ENCODE measurements around the gene MAGEA8.
A peak's percentile ranks its signal among the peaks of the same experiment; 100 is the strongest.
"Not testable (repeated sequence)": the region's sequence is repeated elsewhere in the genome, so short reads cannot be mapped to it uniquely, and the experiment has no call there.

Gene MAGEA8

GRCh38 chrX:149881081-149881711, at the start of gene MAGEA8:
Gene MAGEA8, plus strand, starts transcription at chrX:149881183. Its CDS starts 3,090 bp downstream, at chrX:149884273.
- DNase-seq: no peak

DNA sequence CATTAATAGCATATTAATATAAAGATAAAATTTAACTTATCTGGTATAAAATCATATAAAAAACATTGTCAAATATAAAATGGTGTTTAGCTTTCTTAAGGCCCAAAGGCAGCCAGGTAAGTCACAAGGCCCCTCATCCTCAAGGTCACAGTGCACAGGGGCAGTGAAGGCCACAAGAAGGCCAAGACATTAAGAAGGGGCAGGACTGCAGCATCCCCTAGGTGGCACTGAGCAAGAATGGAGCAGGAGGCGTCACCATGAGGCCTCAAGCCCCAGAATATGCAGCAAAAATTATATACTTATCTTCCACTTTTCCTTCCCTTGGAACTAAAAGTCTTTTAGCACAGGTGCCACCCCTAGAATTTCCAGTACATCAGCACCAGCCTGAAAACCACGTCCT, 49.5 kb upstream of the MAGEA8 start:
- DNase-seq: peak; percentile 1

- DNase-seq: not testable (repeated sequence)
Observed at GRCh38 chrX:149836728-149837127, 44.3 kb upstream of the MAGEA8 start.

DNA sequence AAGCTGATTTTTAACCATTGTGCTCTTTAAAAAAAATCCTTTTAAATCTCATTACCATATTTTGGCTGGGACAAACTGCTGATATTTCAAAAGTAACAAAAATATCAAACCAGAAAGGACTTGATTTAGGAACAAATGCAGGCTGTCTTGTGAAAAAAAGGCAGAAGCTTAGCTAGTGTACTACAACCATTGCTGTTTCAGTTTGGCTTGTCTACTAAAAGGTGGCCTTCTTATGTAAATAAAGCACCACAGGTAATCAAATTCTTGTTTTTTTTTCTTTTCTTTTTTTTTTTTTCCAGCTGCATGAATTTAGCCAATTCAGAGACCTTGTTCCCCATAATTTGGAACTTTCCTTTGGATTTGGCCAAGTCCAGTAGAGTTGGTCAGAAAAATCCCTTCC, 43.8 kb upstream of the MAGEA8 start:
- DNase-seq: no peak

DNA sequence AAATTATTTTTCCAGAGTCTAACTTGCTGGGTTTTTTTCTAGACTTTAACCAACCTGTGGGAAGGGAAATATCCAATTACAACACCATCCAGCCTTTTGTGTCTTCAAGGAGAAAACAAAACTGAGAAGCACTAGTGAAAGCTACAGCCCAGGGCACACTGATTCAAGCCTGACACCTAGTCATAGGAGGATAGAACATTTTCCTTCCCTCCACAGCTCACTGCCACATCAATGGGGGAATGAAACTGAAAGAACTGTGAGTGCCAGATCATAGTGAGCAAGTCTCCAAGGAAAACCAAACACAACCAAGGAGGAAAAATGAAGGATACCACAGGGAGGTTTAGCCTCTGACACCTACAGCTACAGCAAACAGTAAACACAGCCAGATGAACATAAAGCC, 43.3 kb upstream of the MAGEA8 start:
- DNase-seq: no peak

GRCh38 chrX:149841929-149842328, 39.1 kb upstream of the MAGEA8 start:
- DNase-seq: no peak

DNA sequence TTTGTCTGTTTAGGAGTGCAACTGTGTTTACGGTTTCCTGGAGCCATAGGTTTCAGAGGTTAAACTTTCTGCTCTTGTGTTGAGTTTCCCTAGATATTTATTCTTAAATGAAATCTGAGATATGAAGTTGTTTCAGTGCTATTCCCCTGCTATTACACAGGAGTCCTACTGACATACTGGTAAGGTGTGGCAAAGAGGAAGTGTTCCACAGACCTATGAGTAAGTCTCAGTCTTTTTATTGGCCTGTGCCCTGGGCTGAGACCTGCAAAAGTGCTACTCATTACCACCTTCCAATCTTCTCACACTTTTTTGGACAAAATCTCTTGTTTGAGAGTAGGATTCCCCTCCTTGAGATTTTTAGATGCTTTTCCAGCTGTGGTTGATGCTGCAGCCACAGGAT, 35.6 kb upstream of the MAGEA8 start:
- no peak for DNase-seq

- no peak for DNase-seq
Observed at GRCh38 chrX:149846789-149847188, 34.2 kb upstream of the MAGEA8 start.

- no peak for DNase-seq
Observed at GRCh38 chrX:149848855-149849254, 32.1 kb upstream of the MAGEA8 start.

DNA sequence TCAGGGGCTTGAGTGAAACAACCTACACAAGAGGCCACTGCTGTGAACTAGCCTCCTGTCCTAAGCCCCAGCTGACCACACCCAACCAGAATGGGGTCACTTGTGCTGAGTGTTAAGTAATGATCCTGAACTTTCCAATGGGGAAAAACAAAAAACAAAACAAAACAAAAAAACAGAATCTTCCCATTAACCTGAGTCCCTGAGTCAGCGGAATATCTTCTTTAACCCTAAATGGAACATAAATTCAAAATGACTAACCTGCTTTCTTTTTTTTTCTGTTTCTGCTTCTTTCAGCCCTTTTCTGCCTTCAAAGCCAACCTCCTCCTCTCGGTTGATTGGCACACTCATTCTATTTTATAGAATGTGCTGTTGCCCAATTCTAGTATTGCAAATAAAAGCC, 31.2 kb upstream of the MAGEA8 start:
- DNase-seq: no peak

GRCh38 chrX:149851864-149852263, 29.1 kb upstream of the MAGEA8 start:
- DNase-seq: no peak

GRCh38 chrX:149853925-149854324, 27.1 kb upstream of the MAGEA8 start:
- no peak for DNase-seq

DNA sequence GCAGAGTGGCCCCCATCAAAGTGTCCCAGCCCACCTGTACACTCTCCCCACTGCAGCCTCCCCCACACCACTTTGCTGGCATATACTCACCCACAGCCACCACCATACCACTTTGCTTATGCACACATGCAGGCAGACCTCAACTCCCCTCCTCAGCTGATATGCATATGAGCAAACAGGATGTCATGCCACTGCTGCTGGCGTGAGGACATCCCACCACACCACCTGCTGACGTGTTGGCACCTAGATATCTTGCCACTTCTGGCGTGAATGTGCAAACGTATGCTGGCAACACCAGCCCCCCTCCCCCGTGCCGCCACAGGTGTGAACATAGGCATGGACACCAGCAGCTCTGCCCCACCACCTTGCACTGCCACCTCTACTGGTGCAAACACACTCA, 22.4 kb upstream of the MAGEA8 start:
- DNase-seq: no peak

- no peak for DNase-seq
Observed at GRCh38 chrX:149860445-149860844, 20.5 kb upstream of the MAGEA8 start.

DNA sequence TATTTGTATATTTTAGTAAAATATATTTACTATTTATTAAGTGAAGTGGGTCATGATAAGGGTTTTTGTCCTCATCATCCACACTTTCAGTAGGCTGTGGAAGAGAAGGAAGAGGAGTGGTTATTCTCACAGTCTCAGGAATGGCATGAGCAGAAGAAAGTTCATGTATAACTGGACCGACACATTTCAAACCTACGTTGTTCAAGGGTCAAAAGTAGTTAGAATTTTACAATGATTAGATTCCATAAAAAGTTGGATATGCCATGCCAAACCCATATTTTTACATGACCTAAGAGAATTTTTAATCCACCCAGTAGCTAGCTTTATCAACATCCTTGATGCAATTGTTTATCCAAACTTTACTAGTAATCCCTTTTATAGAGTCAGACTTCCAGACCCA, 15.6 kb upstream of the MAGEA8 start:
- DNase-seq: no peak

GRCh38 chrX:149867488-149867887, 13.5 kb upstream of the MAGEA8 start:
- no peak for DNase-seq

GRCh38 chrX:149870840-149871239, 10.1 kb upstream of the MAGEA8 start:
- no peak for DNase-seq

GRCh38 chrX:149871433-149871832, 9.6 kb upstream of the MAGEA8 start:
- no peak for DNase-seq

- DNase-seq: peak; percentile 42
Observed at GRCh38 chrX:149871940-149872339, 9.0 kb upstream of the MAGEA8 start.

DNA sequence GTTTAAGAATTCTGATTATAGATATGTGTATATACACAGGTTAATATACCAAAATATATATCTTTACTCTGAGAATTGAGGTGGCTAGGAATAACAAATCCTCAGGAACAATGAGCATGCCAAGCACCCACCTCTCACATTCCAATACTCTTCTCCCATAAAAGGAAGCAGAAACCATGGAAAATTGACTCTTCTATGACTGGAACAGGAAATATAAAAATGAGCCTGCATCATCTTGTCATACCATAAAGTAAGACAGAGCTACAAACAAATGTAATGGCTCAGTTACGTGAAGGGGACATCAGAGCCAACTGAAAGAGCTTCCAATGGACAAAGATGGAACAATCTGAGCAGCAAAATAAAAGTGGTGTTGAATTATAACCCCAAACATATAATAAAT, 3.8 kb upstream of the MAGEA8 start:
- DNase-seq: no peak

- DNase-seq: peak; percentile 47
Observed at GRCh38 chrX:149877636-149878035, 3.3 kb upstream of the MAGEA8 start.

- not testable (repeated sequence) for DNase-seq
Observed at GRCh38 chrX:149890828-149891227, 9.8 kb downstream of the MAGEA8 start.

DNA sequence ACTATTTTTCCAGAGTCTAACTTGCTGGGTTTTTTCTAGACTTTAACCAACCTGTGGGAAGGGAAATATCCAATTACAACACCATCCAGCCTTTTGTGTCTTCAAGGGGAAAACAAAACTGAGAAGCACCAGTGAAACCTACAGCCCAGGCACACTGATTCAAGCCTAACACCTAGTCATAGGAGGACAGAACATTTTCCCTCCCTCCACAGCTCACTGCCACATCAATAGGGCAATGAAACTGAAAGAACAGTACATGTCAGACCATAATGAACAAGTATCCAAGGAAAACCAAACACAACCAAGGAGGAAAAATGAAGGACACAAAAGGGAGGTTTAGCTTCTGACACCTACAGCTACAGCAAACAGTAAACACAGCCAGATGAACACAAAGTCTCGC, 17.6 kb downstream of the MAGEA8 start:
- DNase-seq: no peak

DNA sequence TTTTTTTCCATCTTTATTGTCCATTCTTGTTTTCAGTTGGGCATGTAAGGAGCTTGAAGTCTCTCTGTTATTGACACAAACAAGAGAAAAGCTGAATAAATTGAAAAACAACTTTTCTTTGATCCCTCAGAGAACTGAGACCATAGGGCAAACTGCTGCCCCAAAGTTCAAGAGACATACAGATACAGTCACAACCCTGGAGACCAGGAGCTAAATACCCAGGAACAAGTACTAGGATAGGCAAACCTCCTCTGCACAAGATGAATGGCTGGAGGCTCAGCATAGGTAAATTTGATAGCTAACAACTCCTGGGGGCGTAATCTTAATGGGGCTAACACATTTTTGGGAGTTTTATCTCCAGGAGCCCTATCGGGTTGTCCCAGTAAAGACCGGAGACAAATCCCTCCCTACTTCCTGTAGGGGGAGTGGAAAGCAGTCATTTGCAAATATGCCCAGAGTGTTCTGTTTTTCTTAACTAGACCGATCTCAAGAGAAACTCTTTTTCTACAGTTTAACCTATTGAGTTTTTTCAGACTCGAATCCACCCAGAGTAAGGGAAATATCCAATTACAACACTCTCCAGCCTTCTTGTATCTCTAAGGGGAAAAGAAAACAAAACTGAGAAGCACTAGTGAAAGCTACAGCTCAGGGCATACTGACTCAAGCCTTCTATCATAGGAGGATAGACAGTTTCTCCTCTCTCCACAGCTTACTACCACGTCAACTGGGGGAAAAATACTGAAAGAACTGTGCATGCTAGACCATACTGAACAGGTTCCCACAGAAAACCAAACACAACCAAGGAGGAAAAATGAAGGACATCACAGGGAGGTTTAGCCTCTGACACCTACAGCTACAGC, 23.1 kb downstream of the MAGEA8 start:
- DNase-seq: peak; percentile 32

- DNase-seq: no peak
Observed at GRCh38 chrX:149908308-149908707, 27.3 kb downstream of the MAGEA8 start.
